AG08395 (cell line): ENCODE data around the gene CRISP2.

Source experiments
- DNase-seq: peaks from one replicate; pipeline ENCODE4 v3.0.0; 2012; ENCODE audit warnings: mixed read lengths, low spot score

CRISP2 gene

DNA sequence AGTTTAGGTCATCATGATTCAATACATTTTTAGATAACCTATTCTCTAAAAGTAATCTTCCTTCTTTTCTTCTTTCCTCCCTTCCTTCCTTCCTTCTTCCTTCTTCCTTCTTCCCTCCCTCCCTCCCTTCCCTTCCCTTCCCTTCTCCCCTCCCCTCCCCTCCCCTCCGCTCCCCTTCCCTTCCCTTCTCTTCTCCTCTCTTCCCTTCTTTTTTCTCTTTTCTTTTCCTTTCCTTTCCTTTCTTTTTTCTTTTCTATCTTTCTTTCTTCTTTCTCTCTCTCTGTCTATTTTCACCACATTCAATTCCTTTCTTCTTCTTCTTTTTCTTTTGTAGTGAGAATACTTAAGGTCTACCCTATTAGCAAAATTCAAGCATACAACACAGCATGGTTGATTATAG is 59.4 kb downstream of the CRISP2 start:
- DNase-seq: no peak

DNA sequence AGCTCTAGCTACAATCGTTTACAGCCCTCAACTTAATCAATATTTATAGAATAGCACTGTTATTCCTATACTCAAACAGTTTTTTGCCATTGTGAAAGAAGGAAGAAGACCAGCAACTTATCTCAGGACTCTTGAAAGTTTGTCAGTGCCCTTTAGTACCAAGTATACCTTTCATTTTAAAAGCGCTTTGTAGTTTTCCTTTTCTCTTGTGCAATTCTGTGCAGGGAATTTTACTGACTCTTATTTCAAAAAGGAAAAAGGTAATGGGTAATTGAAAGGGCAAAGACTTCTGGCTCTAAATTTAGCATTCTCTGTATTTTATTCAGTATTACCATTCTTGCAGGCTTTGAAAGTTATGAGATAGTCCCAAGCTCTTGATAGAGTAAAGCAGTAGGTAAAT is 59.9 kb downstream of the CRISP2 start:
- DNase-seq: no peak

DNA sequence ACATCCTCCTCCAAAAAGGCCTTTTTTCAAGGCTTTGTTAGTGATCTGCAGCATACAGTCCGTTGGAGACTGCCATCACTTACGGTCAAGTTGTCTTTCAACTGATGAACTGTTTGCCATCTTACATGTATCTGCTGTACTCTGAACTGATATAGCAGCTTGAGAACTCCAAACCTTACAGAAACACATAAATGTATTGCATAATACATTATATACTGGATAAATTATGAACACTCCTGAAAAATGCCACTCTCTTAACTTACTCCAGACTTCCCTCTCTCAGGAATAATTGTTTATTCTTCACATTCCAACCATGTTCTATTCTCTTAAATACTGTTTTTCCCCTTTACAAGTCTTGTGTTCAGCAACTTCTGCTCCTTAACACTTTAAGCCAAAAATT is 62.1 kb downstream of the CRISP2 start:
- no peak for DNase-seq

DNA sequence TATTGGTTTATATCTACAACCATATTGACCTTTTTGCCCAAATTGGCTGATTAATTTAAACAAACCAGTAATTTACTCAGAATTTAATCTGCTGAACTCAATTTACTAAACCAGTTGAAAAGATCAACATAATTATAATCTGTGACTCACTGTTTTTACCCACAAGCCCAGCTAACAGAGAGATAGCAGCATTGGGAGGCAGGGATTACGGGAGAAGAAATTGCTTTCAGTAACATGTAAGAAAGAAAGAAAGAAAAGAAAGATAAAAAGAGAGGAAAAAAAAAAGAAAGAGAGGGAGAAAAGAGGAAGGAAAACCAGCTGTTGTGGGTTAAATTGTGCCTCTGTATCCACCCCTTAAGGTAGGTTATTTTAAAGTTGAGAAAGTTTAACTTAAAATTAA is 63.4 kb downstream of the CRISP2 start:
- no peak for DNase-seq

DNA sequence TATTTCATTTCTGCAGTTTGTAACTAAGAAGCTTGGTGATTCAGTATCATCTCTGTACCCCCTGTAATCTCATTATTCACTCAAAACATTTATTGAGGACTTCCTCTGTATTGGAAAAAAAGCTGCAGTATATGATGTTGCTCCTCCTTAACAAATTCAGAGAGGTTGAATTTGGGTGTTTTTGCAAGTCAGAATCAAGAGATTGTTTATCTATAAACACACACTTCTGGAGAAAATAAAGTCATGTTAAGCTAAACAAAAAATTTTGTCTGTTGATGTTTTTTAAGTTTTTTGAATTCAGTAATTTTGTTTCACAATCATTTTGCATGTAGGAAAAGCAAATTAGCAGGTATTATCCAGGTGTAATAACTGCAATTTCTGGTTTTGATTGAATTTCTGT is 65.3 kb downstream of the CRISP2 start:
- DNase-seq: no peak

DNA sequence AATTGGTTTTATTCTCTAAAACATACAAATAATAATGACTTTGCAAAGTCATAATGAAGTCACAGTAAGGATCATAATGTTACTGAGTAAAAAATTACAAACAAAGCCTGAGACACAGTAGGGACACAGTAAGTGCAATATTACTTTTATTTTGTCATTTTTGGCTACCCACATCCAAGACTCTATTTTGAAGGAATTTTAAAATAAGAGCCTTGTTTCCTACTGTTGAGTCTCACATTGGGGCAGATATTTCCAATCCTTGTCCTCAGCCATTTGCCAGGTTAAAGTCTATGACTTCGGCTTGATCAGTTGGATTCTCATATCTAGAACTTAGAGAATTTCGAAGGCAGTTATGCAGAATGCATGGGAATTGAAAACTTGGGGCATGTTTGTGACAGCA is 65.9 kb downstream of the CRISP2 start:
- no peak for DNase-seq

DNA sequence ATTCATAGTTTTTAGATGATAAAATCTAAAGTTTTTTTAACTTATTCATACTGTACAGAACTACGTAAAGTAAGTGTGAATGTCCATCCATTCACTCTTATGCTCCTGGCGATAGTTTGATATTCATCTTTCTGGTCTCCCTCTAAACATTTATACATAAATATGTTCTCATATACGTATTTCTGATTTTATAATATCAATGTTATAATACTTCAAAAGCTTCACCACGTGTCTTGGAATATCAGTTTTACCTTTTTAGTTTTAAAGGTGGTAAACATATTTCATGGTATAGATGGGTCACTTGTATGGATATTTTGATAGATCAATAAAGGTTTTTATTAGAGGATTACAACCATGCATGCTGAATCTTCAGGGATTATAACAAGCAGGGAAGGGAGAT is 66.4 kb downstream of the CRISP2 start:
- no peak for DNase-seq

DNA sequence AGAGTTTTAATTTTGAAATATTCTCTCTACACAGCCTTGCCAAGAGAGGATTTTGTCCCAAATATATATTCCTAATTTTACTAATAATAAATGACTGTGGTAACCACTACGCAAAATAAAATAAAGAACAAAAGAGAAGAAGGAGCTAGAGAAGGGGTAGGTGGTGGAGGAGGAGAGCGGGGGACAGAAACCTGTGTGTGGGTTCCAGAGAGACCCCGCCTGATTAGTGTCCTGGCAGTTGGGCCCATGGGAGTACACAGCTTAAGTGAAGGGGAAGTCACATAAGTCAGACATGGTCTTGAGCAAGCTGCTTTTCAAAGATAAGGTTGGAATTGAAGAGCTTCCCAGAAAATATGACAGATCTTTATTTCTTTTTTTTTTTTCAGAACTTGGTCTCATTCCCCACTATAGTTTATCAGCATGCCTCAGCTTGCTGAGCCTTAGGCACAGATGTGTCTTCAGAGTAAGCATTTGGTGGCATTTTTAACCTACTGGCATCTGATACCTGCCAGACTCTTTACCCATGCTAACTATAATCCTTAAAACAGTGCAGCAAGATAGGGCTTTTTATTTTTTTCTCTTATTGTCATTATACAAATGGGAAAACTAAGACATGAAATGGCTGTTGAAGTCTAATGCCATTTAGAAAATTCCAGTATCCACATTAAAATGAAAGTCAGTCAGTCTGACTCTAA is 67.1 kb downstream of the CRISP2 start:
- no peak for DNase-seq

DNA sequence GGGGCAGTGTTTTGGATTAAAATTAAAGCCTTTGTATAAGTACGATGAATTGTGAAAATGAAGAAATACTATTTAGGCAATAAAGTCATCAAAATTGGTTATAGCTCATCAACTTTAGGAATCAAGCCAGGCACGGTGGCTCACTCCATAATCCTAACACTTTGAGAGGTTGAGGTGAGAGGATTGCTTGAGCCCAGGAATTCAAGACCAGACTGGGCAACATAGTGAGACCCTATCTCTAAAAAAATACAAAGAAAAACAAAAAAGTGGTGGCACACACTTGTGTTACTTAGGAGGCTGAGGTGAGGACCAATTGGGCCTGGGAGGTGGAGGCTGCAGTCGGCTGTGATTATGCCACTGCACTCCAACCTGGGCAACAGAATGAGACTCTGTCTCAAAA is 68.2 kb downstream of the CRISP2 start:
- no peak for DNase-seq
